ENCODE data around the gene PTPN12.
"Not testable (repeated sequence)": the region's sequence is repeated elsewhere in the genome, so short reads cannot be mapped to it uniquely, and the experiment has no call there.

Gene PTPN12

GRCh38 chr7:77538281-77539212 is 1.5 kb downstream of the PTPN12 start:
- DNase-seq: no peak

- no peak for DNase-seq
Observed at GRCh38 chr7:77540402-77540822, 3.3 kb downstream of the PTPN12 start.

DNA sequence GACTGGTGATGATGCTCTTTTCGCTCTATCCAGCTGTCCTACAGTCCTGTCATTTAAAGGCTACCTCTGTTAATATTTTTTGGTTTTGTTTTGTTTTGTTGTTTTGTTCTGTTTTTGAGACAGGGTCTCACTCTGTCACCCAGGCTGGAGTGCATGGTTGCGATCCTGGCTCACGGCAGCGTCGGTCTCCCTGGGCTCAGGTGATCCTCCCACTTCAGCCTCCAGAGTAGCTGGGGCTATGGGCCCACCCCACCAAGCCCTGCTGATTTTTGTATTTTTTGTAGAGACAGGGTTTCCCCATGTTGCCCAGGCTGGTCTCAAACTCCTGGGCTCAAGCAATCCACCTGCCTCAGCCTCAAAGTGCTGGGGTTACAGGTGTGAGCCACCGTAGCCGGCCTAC is 3.9 kb downstream of the PTPN12 start:
- DNase-seq: not testable (repeated sequence)

DNA sequence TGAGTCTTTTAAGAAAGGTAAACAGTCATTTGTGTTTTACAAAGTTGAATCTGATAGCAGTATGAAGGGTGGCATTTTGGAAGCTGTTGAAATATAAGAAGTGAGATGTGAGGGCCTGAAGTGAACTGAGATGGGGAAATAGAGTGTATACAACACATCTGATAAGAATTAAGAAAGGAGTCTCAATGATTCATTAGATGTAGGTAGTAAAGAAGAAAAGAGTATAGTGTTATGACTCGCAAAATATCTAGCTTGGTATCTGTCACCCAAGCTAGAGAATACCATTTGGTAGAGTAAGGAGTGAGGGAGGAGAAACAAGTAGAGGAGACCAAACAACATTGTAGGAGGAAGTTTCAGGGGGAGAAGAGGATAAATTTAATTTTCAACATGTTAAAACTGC is 5.3 kb downstream of the PTPN12 start:
- DNase-seq: no peak

DNA sequence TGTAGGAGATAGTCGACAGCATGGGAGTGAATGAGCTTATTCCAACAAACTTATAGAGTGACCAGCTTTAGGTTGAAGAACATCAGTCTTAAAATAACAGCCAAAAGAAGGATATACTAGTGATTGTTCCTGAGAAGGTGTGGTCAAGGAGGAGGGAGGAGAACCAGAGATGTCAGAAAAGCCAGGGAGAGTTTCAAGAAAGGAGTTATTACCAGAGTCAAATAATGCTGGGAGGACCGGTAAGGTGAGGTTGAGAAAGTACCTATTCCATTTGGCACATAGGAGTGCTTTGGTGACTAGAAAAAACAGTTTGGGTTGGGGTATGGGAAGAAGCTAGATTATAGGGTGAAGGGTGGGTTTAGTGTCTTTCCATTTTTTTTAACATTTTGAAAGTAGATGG is 5.8 kb downstream of the PTPN12 start:
- DNase-seq: no peak

- no peak for DNase-seq
Observed at GRCh38 chr7:77543910-77544309, 6.8 kb downstream of the PTPN12 start.

GRCh38 chr7:77544518-77544917 is 7.4 kb downstream of the PTPN12 start:
- DNase-seq: no peak

- DNase-seq: no peak
Observed at GRCh38 chr7:77548206-77548605, 11.1 kb downstream of the PTPN12 start.

- no peak for DNase-seq
Observed at GRCh38 chr7:77549106-77549870, 12.2 kb downstream of the PTPN12 start.

DNA sequence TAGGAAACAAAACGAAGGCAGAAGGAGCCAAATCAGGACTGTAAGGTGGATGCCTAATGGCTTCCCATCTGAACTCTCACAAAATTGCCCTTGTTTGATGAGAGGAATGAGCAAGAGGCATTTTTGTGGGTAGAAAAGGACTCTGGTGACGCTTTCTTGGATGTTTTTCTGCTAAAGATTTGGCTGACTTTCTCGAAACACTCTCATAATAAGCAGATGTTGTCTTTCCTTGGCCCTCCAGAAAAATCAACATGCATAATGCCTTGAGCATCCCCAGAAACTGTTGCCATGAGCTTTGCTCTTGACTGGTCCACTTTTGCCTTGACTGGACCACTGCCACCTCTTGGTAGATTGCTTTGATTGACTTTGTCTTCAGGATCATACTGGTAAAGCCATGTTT is 13.5 kb downstream of the PTPN12 start:
- no peak for DNase-seq

GRCh38 chr7:77553123-77553522 is 16.0 kb downstream of the PTPN12 start:
- DNase-seq: no peak

DNA sequence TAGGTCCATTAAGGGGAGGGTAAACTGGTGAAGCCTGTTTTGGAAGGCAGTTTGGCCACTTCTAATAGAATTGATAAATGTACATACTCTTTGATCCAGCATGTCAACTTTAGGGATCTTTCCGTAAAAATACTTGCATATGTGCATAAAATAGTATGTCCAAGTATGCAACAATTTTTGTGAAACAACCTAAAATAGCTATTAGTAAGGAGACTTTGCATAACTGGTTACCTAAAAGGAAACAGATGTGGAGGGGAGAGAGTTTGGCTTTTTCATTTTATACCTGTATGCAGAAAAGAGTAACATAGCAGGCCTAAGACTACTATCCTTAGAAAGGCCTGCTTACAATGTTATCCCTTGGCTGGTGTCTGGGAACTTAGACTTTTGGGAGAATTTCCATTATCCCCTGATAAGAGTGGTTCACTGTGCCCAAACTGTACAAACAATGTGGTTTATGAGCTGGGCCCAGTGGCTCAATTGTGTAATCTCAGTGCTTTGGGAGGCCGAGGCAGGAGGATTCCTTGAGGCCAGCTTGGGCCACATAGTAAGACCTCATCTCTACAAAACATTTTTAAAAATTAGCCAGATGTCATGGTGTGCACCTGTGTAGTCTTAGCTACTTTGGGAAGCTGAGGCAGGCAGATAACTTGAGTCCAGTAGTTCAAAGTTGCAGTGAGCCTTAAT is 21.3 kb downstream of the PTPN12 start:
- no peak for DNase-seq

DNA sequence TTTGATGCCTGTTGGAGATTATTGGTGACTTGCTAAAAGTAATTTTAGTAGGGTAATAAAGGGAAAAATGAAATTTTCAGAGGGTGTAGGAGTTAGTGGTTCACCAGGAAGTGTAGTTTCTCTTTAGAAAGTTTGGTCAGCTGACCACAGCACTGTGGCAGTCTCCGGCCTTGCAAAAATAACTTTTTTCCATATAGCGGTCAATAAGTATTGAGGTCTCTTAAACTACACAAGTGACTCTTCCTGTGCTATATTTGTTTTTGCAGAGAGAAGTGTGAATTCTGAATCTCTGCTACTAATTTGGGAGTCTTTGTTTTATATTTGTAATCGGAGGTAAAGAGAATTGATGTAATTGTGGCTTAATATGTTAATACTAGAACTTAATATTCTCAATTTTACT is 24.3 kb downstream of the PTPN12 start:
- no peak for DNase-seq

DNA sequence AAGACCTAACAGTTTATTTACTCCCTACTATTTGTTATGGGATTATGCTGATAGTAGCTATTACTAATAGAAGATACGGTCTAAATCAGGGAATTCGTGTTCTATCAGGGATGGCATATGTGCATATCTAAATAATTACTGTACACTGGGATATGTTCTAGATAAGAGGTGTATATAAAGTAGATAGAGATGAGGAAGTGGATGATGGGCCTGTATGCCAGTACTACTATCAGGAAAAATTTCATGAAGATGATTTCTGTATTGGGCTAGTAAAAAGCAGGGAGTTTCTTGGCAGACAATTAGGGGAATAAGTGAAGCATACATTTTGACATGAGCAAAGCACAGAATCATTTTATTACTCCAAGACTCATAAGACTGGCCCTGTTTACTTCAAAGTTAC is 26.2 kb downstream of the PTPN12 start:
- no peak for DNase-seq

DNA sequence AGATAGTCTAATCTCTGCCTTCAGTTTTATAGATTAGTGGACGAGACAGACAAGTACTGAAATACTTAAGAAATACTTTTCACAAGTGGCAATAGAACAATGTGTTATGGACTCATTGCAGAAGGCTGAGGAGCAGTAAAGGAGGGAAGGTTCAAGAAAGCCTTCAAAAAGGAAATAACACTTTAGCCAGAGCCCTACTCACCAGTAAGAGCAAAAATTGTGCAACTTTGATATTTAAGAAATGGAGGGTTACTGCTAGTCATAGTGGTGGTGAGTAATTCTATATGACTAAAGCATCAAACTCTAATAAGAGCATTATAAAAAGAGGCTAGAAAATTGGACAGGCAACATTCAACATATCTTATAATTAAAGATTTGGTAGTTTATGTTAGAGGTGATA is 28.8 kb downstream of the PTPN12 start:
- DNase-seq: no peak

- DNase-seq: no peak
Observed at GRCh38 chr7:77566421-77566820, 29.3 kb downstream of the PTPN12 start.

GRCh38 chr7:77569514-77570232 is 32.6 kb downstream of the PTPN12 start:
- no peak for DNase-seq

DNA sequence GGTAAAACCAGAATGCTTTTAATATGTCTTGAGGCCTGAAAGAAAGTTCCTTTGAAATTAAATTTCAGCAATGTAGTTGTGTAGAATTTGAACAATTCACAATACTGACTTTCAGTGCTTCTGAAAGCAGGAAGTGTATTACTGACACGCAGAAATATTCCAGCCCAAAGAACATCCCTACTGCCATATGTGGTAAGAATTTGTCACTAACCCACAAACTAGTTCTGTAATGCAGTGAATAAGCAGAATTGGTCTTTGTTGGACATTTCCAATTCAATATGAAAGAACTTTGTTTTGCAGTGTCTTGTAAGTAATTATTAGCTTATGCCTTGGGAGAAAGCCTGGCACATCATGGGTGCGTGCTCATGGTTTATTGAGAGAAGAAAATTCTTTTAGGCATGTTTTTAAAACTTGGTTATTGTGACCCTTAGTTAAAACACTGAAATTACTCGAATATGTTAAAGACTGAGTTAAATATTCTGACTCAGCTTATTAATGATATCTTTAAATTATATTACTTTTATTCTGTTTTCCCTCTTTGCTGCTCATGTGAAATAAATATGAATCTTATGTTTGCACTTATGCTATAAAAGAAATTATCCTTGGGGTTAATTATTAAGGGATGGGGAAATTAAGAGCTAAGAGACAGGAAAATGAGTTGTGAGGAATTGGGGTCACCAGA is 33.4 kb downstream of the PTPN12 start:
- no peak for DNase-seq

DNA sequence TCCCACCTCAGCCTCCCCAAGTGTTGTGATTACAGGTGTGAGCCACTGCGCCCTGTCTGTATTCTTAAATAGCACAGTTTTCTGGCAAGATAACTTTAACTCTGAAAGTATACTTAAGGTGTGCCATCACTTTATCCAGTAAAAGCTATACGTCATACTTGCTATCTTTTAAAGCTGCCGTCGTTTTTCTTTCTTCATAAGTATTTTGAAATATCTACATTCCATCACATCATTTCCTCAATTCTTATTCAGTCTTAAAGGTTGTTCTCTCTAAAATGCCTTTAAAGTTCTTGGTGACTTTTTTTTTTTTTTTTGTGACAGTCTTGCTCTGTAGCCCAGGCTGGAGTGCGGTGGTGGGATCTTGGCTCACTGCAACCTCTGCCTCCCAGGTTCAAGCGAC is 34.7 kb downstream of the PTPN12 start:
- DNase-seq: no peak

DNA sequence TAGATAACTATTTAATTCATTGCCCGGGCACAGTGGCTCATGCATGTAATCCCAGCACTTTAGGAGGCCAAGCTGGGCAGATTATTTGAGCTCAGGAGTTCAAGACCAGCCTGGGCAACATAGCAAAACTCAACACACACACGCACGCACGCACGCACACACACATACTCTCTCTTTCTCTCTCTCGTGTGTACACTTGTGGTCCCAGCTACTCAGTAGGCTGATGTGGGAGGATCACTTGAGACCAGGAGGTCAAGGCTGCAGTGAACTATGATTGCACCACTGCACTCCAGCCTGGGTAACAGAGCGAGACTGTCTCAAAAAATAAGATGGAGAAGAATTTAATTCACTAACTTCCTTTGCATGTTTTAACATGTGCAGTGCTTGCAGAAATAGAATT is 38.1 kb downstream of the PTPN12 start:
- DNase-seq: no peak

DNA sequence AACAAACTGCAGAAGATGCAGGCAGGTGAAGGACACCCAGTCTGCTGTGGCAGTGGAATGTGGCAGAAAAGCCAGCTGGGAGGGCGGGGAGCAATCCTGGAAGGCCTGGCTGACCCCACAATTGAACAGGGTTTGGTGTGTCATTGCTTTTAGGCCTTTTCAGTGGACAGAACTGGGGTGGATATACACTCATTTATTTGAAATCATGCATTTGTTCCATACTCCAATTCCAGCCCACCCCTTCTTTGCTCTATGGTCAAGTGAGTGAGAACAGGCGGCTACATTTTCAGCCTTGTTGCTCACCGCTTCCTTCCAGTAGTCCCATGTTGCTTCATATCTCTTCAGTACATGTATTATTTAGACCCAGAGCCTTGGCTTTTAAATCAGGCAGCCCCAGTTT is 39.8 kb downstream of the PTPN12 start:
- DNase-seq: no peak

DNA sequence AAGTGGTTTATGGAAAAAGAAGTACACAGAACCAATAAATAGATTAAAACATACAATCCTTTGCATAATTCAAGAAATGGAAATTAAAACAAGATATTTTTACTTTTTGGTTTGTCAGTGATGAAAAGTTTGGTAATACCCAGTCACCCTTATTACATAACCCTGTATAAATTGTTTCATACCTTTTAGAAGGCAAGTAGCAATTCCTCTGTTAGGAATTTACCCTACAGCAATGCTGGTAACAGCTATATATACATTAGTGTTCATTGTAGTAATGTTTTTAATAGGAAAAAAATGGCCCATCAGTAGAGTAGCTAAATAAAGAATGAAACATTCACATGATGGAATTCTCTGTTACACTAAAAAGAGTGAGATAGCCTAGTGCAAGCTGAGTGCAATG is 42.7 kb downstream of the PTPN12 start:
- no peak for DNase-seq

Measured in activated CD4-positive, alpha-beta T cell treated with anti-CD3 and anti-CD28 coated beads, Interleukin-10, Interleukin-2, amounts not matched to agents 100 ng/mL and 50 ng/mL, durations not matched to agents 16 hours and 8 hours (primary cell).